NCI-H2171 treated with DMSO at 0.1 percent for 48 hours (cell line): Measurements from ENCODE around the gene GLT1D1.

Experiments
- DNase-seq: peaks from one replicate; lab custom pipeline; 2025; lab: John Stamatoyannopoulos, UW

GLT1D1 gene

DNA sequence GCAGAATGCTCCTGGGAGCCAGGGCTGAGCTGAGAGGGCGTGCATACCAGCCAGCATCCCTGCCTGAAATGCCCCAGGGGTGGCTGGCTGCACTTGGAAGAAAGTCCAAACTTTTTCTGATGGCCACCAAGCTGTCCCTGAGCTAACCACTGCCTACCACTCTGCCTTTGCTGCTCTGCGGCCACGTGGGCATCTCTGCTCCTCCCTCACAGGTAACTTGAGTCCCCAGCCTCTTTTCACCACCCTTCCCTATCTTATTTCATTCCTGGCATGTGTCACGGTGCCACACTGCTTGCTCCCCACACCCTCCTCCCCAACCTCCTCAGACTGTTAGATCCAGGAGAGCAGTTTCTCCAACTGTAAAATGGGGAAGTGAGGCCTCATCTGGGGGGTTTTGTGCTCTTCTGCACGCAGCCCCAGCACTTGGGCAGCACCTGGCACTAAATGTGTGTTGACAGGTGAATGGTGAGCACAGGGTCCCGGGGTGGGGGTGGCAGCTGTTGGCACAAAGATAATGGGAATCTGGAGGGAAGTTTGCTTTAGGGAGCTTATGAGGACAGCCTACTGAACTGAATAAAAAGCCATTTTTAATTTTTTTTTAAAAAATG lies 113.0 kb downstream of the GLT1D1 start:
- DNase-seq: peak; percentile 45

DNA sequence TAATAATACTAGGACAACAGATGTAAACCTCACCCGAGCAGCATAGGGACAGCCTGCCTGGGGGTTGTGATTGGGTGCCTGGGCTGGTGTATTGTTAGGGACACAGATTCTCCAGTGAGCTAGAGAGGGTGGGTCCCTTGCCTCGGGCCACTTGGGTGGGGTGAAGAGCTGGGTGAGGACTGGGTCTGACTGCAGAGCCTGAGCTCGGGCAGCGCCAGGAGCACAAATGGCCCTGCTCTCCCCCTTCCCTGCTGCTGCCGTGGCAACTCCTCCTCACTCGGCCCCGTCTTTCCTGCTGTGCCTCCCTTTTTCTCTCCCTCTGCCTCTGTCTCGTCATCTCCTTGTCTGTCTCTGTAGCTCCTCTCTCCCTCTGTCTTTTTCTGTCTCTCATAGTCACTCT lies 115.4 kb downstream of the GLT1D1 start:
- DNase-seq: no peak

DNA sequence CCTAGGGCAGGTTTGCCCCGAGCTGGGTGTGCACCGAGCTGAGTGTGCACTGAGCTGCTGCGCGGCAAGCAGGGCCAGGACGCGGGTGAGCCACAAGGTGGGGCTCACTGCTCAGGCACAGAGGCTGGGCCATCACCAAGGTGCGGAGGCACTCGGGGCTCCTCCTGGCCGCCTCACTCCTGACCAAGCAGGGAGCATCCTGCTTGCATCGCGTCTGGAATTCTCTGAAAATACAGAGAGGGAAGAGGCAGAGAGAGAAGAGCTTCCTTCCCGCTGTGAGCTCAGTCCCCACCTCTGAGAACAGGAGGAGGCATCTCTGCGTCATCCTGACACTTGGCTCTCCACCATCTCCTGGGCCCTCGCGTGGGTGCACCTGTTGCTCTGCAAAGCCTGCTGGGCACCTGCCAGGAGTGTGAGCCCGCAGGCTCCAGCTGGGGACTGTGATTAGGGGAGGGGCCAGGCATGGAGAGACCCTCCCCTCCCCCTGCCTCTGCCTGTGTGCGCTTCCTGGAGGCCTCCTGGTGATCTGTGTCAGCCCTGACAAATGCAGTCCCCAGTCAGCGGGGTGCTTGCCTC lies 116.3 kb downstream of the GLT1D1 start:
- DNase-seq: peak; percentile 31

DNA sequence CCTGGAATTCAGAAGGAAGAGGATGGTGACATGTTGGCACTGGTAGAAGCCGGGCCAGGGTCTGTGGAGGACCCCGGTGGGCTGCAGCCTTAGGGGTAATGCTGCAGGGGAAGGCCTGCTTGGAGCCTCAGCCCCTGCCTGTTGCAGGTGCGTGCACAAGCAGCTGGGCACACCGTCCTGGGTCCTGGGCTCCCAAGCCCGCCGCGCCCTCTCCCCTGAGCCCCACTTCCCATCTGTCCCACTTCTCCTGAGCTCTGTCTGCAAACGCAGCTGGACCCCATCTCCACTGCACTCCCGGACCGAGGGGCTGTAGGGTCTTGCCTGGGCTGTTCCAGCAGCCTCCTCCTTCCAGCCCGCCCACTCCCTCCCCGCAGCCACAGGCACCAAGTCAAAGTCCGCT lies 116.8 kb downstream of the GLT1D1 start:
- no peak for DNase-seq

DNA sequence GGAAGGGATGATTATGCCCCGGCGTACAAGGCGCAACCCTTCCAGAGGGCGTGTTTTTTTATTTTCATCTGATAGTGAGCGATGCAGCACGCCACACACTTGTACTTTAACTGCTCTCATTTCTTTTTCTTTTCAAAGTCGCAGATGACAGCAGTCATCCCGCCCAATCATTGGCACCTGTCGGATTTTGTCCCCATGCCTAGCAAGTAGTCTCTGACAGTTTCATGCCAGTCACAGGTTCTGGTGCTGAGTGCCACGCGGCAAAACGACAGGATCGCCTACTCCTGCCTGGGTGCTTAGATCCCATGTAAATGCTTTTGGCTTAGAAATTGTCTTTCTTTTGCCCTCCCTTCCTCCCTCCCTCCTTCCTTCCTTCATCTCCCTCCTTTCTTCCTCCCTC lies 117.7 kb downstream of the GLT1D1 start:
- no peak for DNase-seq

DNA sequence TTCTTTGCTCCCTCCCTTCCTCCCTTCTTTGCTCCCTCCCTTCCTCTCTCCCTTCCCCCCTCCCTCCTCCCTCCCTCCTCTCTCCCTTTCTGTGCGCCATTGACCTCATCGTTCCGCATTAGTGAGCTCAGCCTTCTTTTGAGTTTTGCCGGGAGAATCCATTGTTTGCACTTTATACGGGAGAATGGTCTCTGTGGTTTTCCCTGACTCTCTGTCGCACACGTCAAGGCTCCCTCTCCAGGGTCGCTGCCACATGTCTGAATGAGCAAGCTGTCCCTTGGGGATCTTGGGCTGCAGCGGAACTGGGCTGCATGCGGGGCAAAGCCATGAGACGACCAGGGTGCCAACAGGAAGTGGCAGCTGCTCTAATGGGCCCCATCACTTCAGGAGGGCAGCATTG lies 118.5 kb downstream of the GLT1D1 start:
- DNase-seq: peak; percentile 6

DNA sequence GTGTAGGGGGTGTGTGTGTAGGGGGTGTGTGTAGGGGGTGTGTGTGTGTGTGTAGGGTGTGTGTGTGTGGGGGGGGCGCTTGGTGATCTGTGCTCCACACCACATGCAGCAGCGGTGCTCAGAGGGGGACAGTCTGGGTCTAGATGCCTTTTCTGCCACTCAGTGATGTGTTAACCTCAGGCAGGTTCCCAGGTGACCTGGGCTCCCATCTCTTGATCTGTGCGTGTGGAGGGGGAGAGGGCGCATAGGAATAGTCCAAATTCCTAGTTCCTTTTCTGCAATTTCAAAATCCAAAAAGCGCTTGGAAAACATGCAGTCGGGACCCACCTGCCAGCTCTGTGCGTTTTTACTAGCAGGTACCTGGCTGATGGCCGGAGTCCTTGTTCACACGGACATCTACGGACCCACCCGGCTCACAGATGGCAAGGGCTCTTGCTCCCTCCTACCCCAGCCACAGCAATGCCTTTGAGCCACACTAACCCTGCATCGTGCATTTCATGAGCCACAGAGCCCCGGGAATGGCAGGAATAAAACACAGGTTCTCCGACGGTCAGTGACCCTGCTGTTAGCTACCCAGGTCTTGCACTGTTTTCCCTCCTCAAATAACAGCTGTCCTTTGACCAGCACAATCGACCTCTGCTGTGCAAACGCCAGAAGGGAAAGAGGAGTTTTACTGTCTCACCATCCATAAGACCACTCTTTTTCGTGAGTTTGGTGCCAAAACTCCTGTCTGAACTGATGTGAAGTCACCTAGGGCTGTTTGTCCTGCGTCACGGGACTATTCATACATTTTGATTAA lies 120.8 kb downstream of the GLT1D1 start:
- no peak for DNase-seq

DNA sequence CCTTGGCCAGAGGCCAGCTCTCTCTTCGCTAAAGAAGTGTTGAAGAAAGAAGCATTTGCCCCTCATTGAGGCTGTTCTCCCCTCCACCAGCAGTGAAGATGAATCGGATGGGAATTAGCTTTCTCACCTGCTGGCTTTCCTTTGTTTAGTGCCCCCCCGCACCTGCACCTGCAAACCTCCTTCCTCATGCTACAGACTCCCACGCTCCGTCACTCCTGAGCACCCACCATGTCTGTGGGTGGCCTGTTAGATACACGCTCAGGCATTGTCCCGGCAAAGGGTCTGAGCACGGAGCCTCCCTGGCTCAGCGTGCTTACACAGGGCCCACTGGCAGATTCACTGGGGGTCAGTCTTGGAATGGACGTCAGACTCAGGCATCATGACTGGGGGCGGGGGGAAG lies 121.6 kb downstream of the GLT1D1 start:
- DNase-seq: no peak

DNA sequence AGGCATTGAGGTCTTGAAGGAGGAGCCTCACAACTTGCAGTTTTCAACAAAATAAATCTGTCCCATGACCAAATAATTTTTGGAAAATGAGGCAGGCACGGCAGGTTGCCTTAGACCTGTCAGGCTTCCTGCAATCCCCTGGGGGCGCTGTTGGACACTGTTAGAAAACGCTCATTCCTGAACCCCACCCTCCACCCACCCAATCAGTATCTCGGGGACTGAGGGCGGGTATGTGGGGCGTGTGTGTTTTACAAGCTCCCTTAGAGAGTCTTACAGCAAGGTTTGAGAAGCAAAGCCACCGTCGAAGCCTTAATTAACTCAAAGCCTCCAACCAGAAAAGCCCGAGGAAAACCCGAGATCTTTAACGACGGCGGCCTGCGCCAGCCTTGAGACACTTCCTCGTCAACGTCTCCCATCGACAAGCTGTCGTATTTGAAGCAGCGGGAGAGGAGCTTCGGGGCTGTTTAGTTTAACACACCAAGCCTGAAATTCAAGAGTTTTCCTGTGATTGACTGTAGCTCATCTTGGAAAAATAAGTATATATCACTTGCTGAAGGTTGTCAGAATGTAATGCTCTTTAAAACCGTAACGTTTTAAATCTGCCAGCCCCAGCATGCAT lies 123.0 kb downstream of the GLT1D1 start:
- DNase-seq: no peak

DNA sequence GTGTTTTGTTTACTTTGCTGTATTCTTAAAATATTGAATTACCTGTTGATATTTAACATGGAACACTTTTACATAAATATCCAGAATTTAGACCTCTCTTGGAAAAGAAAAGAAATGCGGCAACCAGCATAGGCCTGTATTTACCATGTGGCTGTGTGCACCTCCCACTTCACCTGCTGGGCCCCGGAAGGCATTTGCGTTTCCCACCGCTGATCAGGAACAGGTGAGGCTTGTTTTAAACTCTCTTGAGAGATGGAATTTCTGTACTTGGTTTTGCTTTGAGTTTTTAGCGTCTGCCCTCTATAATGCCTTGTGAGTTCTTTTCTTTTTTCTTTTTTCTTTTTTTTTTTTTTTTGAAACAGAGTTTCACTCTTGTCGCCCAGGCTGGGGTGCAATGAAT lies 124.2 kb downstream of the GLT1D1 start:
- no peak for DNase-seq

DNA sequence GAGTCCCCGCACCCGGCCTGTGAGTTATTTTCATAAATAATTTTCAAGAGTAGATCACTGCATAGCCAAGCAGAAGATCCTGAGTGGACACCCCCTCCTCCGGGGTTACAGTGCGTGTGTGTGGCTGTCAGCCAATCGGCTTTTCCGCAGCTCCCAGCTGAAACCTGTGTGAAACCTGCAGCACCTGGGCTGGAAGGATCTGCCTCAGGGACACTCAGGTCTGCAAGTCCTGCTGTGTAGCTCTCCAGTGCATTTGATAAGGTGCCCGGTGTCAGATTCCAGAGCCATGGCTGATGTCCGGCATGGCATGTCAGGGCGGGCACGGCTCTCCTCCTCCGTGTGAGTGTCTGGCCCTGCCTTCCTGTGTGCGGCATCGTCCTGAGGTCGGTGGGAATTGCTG lies 124.8 kb downstream of the GLT1D1 start:
- no peak for DNase-seq

DNA sequence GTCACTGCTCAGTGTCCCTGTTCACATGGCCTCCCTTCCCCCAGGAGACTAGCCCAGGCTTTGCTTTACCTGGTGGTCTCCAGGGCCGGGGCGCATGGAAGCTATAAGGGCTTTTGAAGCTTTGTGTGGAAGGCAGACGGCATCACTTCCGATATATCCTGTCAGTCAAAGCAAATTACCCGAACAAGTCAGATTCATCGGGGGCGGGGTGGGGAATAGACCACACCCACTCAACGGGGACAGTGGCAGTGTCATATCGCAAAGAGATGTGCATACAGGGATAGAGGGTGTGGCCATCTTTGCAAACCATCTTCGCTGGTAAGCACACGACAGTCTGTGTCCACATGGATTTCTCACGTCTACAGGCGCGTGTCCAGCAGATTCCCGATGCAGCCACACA lies 127.3 kb downstream of the GLT1D1 start:
- DNase-seq: no peak

DNA sequence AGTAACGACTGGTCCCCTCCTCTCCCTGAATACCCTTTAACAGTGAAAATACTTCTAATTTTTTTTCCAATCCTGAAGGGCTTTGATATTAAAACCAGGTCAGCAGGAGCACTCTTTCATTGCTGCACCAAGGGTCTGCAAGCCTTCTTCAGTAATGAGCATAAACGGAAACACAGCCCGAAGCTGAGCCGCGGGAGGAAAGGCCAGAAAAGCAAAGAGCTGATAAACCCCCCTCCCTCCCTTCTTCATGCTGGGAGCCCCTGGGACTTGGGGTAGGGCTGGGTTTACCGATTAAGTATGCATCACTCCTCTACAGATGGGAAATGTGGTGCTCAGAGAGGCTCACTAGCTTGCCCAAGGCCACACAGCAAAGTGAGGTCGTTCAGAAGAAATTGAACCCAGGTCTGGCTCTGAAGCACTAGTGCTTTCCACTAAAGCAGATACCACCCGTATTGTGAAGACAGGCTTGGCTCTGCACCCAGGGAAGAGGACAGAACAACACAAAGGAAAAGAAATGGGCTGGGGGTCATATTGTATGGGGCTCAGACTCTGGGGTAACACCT lies 128.8 kb downstream of the GLT1D1 start:
- DNase-seq: no peak

DNA sequence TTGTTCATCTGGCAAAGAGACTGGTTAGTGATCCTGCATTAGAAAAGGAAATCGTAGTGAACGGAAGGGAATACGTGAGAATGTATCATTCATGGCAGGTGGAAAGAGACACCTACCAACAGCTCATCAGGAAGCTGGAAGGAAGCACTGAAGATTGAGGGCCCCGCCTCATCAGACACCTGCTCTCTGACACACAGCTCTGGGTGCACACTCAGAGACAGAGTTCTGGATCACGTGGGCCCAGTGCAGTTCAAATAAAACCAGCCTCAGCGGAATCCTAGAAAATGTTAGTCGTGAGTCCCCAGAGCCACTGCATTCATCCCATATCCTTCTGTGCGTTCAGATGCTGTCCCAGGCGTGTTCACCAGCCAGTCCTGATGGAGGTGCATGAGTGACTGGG lies 129.7 kb downstream of the GLT1D1 start:
- no peak for DNase-seq

DNA sequence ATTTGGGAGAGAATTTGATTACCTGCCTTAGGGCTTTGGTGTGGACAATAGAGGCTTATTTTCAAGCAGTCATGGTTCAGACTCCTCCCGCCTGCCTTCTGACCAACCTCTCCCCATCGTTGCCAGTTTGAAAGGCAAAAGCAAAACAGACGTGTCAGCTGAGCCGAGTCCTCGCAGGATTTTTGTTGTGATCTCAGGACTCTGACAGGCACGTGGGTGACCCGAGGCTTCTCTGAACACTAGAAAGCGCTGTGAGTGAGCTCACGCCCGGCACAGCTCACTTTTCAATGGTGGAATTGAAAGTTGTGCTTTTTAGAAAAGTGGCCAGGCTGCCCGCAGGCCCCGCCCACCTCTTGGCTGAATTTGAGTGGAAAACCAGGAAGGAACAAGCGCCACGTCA lies 130.1 kb downstream of the GLT1D1 start:
- no peak for DNase-seq

DNA sequence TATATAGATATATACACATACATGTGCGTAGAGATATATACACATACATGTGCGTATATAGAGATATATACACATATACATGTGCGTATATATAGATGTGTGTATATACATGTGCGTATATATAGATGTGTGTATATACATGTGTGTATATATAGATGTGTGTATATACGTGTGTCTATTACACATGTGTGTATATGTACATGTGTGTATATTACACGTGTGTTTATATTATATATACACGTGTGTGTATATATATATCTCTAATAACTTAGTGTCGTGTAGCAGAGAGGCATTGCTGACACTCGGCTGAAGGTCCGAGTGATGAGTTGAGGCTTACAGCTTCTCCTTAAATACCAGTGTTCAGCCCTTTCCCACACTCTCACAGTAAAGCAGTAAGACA lies 133.7 kb downstream of the GLT1D1 start:
- no peak for DNase-seq

DNA sequence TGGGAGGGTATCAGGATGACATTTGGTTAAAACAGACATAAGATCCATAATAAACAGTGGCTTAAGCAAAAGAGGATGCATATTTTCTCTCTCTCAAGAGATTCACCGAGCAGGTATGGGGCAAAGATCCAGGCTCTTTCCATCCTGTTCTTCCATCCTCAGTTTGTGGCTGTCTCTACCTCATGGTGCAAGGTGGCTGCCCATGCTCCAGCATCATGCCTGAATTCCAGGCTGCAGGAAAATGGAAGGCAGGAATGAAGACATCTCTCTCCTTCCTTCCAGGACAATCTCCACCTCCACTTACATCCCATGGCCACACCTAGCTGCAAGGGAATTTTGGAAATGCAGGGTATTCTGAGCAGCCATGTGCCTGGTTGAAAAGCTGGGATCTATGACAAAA lies 136.0 kb downstream of the GLT1D1 start:
- no peak for DNase-seq

DNA sequence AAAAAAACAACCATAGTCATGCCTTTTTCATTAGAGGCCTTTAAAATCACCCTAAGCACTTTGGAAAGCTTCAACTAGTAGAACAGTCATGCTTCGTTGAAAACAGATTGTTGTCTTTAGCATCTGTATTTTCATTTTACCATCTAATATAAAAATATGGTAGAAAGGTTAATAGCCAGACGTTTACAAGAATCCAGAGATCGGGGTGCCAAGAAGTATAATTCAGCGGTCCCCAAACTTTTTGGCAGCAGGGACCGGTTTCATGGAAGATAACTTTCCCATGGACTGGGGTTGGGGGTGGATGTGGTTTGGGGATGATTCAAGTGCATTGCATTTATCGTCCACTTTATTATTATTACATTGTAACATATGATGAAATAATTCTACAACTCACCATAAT lies 138.4 kb downstream of the GLT1D1 start:
- DNase-seq: no peak

DNA sequence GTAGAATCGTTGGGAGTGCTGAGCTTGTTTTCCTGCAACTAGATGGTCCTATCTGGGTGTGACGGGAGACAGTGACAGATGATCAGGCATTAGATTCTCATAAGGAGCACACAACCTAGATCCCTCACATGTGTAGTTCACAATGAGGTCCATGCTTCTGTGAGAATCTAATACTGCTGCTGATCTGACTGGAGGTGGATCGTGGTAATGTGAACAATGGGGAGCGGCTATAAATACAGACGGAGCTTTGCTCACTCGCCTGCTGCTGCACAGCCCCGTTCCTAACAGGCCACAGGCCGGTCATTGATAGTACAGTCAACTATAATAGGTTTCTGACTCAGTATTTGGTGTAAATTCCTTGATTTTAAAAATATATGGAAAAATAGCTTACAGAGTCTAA lies 138.8 kb downstream of the GLT1D1 start:
- DNase-seq: no peak

DNA sequence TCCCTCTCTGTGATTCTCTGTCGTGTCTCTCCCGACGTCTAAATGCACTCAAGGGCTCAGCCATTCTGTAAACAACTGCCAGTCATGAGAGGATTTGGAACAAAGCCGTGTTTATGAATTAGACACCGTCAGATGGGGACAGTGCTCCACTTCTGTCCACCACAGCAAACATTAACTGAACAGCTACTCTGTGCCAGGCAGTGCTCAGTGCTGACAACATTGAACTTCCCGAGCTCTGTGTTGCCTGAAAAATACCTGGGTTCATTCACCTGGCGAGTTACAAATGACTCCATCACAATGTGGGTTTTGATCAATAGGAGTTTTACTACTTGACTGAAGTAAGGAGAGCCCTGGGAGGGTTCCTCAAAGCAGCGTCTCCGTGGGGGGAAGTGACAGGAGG lies 139.3 kb downstream of the GLT1D1 start:
- DNase-seq: no peak

DNA sequence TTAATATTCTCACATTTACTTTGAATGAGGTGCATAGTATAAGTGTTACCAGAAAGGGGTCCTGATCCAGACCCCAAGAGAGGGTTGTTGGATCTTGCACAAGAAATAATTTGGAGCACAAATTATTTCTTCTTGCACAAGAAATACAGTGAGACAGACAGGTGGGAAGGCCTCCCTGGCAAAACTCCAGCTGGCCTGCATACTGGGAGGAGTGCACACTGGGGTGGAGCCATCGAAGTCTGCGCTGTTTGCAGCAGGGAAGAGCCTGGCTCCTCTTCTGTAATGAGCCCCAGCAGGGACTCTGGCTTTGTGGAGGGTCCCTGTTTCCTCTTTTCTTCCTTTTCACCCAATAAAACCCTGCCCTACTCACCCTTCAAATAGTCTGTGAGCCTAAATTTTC lies 141.6 kb downstream of the GLT1D1 start:
- peak; percentile 5 for DNase-seq

DNA sequence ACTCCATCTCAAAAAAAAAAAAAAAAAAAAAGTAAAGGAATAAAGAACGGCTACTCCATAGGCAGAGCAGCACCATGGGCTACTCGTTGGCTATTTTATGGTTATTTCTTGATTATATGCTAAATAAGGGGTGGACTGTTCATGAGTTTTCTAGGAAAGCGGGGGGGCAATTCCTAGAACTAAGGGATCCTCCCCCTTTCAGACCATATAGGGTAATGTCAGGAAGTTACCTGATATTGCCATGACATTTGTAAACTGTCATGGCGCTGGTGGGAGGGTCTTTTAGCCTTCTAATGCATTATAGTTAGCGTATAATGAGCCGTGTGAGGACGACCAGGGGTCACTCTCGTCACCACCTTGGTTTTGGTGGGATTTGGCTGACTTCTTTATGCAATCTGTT lies 142.3 kb downstream of the GLT1D1 start:
- no peak for DNase-seq

DNA sequence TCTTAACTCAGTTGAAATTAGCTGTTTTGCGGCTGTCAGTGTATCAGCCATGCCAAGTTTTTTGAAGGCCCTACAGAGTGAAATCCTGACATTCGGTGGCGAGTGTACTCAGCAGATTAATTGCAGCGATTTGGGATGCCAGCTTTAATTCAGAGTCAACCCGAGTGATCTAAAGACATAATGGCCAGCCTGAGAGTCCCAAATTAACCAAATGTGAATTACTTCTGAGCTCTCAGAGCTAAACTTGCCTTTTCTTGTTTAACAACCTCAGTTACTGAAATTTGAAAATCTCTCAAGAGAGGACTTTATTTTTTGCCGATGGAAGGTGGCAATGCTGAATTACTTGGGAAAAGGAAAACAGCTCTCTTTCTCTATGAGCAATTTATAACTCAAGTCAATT lies 148.5 kb downstream of the GLT1D1 start:
- DNase-seq: no peak
